ENCODE measurements around the gene ZNF524.

- TF ChIP-seq EZH2 (IDR thresholded peaks at IDR 0.05; ENCODE audit: insufficient read depth, poor library complexity, severe bottlenecking) (no peak), EZH2phosphoT487 (IDR thresholded peaks at IDR 0.05; ENCODE audit: insufficient read depth, low read depth) (no peak)
These were observed 5.0 kb upstream of the ZNF524 start for GRCh38 chr19:55594996-55595545.

All from GM23248 (cell line).